ENCODE measurements around the gene MYL7.

DNA sequence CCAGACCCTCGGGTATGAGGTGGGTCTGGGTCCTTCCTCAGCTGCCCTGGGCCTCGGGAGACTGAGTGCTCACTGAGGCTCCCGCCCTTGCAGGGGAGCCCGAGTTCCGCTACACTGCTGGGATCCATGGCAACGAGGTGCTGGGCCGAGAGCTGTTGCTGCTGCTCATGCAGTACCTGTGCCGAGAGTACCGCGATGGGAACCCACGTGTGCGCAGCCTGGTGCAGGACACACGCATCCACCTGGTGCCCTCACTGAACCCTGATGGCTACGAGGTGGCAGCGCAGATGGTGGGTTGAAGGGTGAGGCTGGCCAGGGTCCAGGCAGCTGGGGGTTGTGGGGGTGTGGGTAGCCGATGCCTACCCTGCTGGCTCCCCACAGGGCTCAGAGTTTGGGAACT lies 29.4 kb downstream of the MYL7 start:
- no peak for TF ChIP-seq MXI1 (IDR thresholded peaks at IDR 0.05; ENCODE audit: borderline replicate concordance, low read depth, low read length)
- no peak for TF ChIP-seq RAD21 (IDR thresholded peaks at IDR 0.05; ENCODE audit: low read length)
- no peak for TF ChIP-seq CTCF (conservative IDR thresholded peaks at IDR 0.05; ENCODE audit: low read depth, low read length)
- no peak for TF ChIP-seq CEBPB (IDR thresholded peaks at IDR 0.05; ENCODE audit: low read depth, low read length)
- TF ChIP-seq, protein P1, sequence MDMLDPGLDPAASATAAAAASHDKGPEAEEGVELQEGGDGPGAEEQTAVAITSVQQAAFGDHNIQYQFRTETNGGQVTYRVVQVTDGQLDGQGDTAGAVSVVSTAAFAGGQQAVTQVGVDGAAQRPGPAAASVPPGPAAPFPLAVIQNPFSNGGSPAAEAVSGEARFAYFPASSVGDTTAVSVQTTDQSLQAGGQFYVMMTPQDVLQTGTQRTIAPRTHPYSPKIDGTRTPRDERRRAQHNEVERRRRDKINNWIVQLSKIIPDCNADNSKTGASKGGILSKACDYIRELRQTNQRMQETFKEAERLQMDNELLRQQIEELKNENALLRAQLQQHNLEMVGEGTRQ (IDR thresholded peaks at IDR 0.05; ENCODE audit: low read depth, low read length): no peak
- no peak for TF ChIP-seq POLR2A (IDR thresholded peaks at IDR 0.05; ENCODE audit: low read depth, low read length)
- no peak for TF ChIP-seq SMC3 (IDR thresholded peaks at IDR 0.05; ENCODE audit: low read depth, low read length)
- no peak for TF ChIP-seq BHLHE40 (IDR thresholded peaks at IDR 0.05; ENCODE audit: low read depth, low read length)
- TF ChIP-seq MAFK (IDR thresholded peaks at IDR 0.05; ENCODE audit: low read depth, low read length): no peak
- no peak for TF ChIP-seq ELK1 (IDR thresholded peaks at IDR 0.05; ENCODE audit: borderline replicate concordance, low read depth, low read length)
- TF ChIP-seq FOS (IDR thresholded peaks at IDR 0.05; ENCODE audit: low read depth, low read length): no peak
- no peak for TF ChIP-seq NFE2L2 (IDR thresholded peaks at IDR 0.05; ENCODE audit: low read depth, low read length)
- no peak for TF ChIP-seq CHD1 (IDR thresholded peaks at IDR 0.05; ENCODE audit: low read depth, low read length)
- TF ChIP-seq RCOR1 (IDR thresholded peaks at IDR 0.05; ENCODE audit: insufficient replicate concordance, low read length): no peak
